Measurements from ENCODE around the gene ROR1.

GRCh38 chr1:63924600-63924999, 150.8 kb downstream of the ROR1 start:
- no peak for TF ChIP-seq ZNF324 (CRISPR knock-in tag; IDR thresholded peaks at IDR 0.05)
- TF ChIP-seq RBBP5 (IDR thresholded peaks at IDR 0.05; ENCODE audit: borderline replicate concordance, insufficient read depth, low read length, poor library complexity, severe bottlenecking): no peak
- TF ChIP-seq POLR2AphosphoS5 (IDR thresholded peaks at IDR 0.05; ENCODE audit: control insufficient read depth, insufficient read depth, low read depth, low read length): no peak
- no peak for TF ChIP-seq EZH2 (IDR thresholded peaks at IDR 0.05; ENCODE audit: borderline replicate concordance, low read depth, low read length)
- TF ChIP-seq JUND (IDR thresholded peaks at IDR 0.05; ENCODE audit: borderline replicate concordance, low read depth, low read length): no peak
- TF ChIP-seq JUND (tag; IDR thresholded peaks at IDR 0.05; ENCODE audit: borderline replicate concordance, low read depth, low read length): no peak
- TF ChIP-seq RFX5 (IDR thresholded peaks at IDR 0.05; ENCODE audit: low read depth, low read length): no peak
